DMS79 treated with DMSO at 0.1 percent for 48 hours (cell line): Measurements from ENCODE around the gene GNPAT.
"Not testable (repeated sequence)": the region's sequence is repeated elsewhere in the genome, so short reads cannot be mapped to it uniquely, and the experiment has no call there.

Source experiments
- DNase-seq: peaks from one replicate; lab custom pipeline; 2025; lab: John Stamatoyannopoulos, UW

The GNPAT gene

GRCh38 chr1:231240883-231241735 lies at the start of gene GNPAT:
Gene GNPAT, plus strand, starts transcription at chr1:231241212. Its CDS starts 167 bp downstream, at chr1:231241379.
- DNase-seq = peak; percentile 79

DNA sequence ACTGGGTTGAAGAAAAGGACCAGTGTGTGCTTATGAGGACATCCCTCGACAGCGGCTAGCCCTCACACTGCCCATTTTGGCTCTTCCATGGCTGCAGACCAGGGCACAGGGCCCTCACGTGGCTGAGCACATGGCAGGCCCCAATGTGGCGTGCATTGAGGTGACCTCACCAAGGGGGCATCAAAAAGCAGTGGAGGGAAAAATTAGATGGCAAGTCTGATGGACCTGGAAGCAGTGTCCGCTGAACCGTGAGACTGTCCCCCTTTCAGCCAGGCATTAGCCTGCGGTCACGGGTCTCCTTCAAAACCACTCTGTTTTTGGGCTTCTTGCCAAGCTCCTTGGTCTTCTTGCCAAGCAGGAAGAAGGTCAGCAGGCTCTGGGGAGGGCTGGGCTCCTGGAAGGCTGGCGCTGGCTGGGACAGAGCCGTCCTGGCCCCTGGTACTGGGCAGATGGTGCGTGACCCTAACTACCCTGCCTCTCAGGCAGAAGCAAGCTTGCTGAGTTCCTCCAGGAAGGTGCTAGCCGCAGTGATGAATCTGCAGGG lies 48.3 kb upstream of the GNPAT start:
- peak; percentile 95 for DNase-seq

DNA sequence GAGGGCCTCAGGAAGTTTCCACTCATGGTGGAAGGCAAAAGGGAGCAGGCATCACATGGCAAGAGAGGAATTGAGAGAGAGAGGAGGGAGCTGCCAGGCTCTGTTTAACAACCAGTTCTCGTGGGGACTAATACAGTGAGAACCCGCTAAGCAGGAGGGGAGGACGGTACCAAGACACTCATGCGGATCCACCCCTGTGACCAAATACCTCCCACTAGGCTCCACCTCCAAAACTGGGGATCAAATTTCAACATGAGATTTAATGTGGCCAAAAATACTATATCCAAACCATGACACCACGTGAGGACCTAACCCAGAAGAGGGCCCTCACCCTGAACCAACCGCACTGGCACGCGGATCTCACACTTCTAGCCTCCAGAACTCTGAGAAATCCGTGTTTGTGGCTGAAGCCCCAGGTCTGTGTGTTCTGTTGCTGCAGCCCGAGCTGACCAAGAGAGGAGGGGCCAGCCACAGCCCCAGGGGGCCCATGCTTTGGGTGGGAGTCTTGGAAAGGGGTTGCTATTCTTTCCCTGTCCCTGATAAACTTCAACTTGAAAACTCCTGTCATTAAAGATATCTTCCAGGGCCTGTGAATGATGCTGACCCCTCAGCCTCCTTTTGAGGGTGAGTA lies 47.2 kb upstream of the GNPAT start:
- DNase-seq = peak; percentile 17

DNA sequence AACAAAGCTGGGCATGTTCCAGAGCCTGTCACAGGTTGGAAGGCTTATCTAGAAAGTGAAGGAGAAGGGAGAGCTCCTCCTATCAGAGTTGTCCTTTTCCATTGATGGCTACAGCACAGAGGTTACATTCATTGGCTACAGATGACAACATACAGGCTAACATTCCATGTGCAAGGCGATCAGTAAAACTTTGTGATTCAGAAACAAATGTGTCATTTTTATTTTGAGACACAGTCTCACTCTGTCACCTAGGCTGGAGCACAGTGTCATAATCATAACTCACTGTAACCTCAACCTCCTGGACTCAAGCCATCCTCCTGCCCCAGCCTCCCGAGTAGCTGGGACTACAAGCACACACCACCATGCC lies 46.6 kb upstream of the GNPAT start:
- no peak for DNase-seq

- no peak for DNase-seq
Observed at GRCh38 chr1:231194843-231195516, 46.0 kb upstream of the GNPAT start.

- DNase-seq = no peak
Observed at GRCh38 chr1:231196307-231196706, 44.7 kb upstream of the GNPAT start.

DNA sequence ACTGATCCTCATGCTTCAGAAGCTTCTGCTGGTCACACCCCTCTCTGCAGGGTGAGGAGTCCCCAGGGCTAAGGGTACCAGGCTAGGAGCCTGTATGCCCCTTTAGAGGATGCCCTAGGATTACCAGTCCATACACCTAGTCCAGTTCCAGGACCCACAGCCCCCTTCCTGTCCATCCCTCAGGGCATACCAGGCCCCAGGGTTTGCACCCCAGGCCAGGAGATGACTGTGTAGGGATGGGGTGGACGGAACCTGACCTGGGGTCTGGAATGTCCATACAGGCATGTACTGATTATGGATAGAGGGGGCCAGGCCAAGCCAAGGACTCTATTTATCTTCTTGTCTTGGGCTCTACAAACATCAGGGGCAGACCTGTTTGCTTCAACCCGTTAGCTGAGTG lies 44.3 kb upstream of the GNPAT start:
- no peak for DNase-seq

- no peak for DNase-seq
Observed at GRCh38 chr1:231199868-231200267, 41.1 kb upstream of the GNPAT start.

DNA sequence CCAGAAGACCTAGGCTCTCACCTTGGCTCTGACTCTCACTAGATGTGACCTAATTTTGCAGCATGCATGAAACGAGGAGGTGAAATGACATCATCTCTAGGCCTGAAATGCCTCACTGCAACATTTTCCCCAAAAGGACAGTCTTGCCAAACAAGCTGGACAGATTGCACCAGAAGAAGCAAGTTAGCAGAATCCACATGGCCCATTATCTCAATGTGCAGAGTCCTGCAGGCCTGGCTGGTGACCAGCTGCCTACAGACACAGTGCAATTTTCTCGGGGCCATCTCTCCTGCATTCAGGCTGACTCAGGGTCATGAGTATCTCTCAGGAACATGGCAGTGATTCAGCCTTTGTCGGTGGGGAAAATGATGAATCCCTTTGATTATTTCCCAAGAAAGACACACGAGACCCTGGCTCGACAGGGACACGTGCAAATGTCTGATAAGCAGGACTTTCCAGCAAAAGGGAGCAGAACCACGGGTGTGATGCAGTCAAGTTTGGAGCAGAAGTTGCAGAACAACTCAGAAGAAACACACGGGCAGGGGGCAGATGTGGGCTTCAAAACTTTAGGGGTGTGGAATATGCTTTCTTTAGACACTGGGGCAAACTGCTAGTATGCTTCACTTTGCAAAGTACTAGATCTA lies 40.5 kb upstream of the GNPAT start:
- DNase-seq = no peak

- DNase-seq = no peak
Observed at GRCh38 chr1:231201375-231201978, 39.5 kb upstream of the GNPAT start.

GRCh38 chr1:231201979-231202633 lies 38.9 kb upstream of the GNPAT start:
- no peak for DNase-seq

- DNase-seq = no peak
Observed at GRCh38 chr1:231203259-231204057, 37.6 kb upstream of the GNPAT start.

DNA sequence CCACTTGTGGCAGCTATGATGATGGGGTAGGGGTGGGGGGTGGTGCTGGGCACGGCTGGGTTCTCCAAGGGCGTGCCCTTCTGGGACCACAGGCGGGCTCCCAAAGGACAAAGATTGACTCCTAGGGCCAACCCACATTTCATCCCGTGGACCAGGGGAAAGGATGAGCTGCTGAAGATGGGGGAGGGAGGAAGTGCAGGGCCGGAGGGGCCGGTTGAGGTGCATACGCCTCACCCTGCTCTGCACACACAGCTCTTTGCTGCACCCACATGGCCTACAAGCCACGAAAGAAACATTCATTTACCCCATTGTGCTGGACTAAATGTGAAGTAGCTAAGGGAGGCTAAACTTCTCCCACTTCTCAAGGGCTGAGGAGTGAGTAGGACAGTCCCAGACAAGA lies 34.2 kb upstream of the GNPAT start:
- no peak for DNase-seq

DNA sequence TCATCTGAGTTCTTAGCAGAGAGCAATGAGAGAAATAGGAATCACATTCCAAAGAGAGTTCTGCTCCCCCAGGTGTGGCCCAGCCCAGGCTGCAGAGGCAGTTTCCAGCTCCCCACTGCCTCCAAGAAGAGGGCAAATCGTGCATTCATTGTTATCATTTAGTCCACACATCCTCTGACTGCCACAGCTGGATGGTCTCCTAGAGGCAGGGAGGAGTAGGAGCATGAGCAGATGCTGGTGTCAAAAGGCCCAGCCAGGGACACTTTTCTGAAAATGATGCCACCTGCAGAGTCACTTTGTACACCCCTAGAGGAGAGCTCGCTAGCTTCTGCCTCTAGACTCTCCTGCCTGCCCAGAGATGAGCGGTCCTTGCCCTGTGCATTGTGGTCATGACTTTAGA lies 33.6 kb upstream of the GNPAT start:
- DNase-seq = no peak

DNA sequence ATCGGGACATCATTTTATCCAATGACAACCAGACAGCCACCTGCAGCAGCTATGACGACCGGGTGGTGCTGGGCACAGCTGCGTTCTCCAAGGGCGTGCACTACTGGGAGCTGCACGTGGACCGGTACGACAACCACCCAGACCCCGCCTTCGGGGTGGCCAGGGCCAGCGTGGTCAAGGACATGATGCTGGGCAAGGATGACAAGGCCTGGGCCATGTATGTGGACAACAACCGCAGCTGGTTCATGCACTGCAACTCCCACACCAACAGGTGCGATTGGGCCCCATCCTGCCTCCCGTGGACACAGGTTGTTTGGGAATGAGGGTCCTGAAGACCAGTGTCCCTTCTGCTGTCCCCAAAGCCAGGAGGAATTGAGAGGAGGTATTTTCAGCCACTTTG lies 32.0 kb upstream of the GNPAT start:
- DNase-seq = no peak

DNA sequence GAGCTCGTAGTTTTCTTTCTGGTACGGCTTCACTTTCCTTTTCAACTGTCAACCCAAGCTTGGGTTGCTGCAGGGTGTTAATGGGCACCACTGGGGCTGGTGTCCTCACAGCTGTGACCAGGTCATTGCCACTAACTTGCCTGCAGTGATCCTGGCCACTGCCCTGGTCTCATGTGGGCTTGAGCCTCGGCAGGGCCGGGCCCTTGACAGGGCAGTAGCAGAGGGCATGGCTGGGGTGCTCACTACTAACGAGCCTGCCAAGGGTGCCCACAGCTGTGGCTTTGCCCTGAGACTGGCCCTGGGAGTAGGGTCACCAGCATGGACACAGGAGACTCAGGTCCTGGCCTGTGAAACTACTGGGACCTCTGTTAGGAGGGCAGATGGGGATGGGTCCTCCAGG lies 31.5 kb upstream of the GNPAT start:
- DNase-seq = no peak

DNA sequence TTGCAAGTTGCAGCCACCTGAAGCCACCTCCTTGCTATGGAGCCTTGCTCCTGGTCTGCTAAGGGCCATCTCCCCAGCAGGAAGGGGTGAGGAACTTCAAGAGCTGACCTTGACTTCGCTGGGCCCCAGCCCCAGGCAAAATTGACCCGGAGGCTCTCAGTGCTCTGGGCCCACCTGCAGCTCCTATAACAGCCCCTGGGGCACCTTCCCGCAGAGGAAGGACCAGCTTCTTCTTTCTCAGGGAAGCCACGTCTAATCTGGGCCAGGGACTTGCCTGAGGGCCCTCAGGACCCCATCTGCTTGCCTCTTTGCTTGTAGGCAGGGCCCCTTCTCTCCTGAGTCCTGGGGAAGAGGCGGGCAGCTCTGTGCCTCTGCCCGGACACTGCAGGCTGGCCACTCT lies 30.9 kb upstream of the GNPAT start:
- no peak for DNase-seq

- DNase-seq = peak; percentile 89
Observed at GRCh38 chr1:231211005-231211857, 29.8 kb upstream of the GNPAT start.

DNA sequence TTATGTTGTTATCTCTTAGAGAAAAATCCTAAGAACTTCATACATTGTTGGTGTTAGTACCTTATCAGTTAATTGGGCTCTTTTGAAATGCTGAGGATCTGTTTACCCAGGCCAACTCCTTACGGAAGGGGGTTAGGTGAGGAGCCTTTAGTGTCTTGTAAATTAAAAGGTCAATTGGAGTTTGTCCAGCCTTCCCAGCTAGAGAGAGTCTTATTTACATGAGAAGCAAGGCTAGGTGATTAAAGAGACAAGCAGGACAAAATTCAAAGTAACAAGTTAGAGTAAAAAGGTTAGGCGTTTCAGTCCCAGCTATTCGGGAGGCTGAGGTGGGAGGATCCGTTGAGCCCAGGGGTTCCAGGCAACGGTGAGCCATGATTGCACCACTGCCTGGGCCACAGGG lies 28.7 kb upstream of the GNPAT start:
- not testable (repeated sequence) for DNase-seq
